SKM-1 treated with dmso at 0.1 percent for 144 hours (cell line): ENCODE results near the gene RPGRIP1L.
"Not testable (repeated sequence)": the region's sequence is repeated elsewhere in the genome, so short reads cannot be mapped to it uniquely, and the experiment has no call there.

ENCODE experiments used
- DNase-seq: peaks from one replicate; lab custom pipeline; 2025; ENCODE audit not compliant: unreplicated experiment; lab: John Stamatoyannopoulos, UW

The RPGRIP1L gene

DNA sequence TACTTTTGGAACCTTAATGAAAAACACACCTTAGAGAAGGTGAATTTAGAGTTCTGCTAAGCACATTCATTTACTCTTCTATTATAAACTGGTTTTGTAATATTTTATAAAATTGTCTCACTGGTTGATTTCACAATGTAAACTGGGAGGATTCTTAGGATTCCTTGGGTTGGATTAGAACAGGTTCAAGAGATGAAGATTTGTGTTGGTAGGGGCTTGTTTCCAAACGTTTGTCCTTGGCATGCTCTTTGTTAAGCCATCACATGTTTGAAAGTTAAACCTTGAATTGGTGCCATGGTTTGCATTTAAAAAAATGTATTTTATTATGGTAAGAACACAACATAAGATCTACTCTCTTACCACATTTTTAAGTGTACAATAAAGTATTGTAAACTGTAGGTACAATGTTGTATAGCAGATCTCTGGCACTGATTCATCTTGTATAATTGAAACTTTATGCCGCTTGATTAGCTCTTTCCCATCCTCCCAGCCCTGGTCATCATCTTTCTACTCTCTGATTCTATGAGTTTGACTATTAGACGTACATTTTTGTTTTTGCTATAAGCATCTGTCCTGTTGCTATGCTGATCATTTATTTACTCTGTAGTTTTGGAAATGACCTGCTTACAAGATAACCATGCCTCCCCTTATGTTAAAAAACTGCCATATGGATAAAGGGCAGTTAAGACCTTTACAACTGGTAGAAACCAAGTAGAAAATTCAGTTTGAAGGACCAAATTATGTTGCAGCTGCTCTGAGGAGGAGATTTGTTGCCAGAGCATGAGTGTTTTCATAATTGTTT is 9.9 kb upstream of the RPGRIP1L start:
- DNase-seq = no peak

DNA sequence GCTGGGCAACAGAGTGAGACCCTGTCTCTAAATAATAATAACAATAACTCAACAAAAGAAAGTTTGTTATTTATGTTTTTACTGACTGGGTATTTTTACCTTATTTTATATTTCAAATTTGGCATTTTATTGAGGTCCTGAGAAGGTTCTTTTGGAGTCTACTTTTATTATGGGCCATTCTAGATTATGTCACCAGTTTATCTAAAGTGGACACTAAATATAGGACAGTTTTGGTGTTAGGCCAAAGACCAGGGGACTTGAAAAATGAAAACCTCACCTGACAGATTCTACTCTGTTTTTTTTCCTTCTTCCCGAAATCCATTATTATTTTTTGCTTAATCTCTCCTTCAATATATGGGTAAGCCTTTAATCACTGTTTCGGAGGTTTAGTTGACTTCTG is 8.4 kb upstream of the RPGRIP1L start:
- no peak for DNase-seq

DNA sequence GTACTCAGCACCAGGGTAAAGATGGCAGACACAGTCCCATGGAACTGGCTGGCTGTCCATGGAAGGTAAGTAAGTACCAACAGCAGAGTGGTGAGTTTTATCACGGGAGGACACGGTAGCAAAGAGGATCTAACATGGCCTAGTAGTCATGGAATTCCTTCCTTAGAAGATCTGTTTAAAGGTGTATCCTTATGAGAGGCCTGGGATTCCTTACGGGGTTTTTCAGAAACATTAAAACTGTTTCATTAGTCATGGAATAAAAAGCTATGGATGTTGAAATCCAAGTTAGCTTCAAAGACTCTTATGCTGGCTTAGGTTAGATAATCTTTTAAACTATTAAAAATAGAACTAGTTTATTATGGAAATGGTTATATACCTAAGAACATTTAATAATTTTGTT is 7.7 kb upstream of the RPGRIP1L start:
- no peak for DNase-seq

DNA sequence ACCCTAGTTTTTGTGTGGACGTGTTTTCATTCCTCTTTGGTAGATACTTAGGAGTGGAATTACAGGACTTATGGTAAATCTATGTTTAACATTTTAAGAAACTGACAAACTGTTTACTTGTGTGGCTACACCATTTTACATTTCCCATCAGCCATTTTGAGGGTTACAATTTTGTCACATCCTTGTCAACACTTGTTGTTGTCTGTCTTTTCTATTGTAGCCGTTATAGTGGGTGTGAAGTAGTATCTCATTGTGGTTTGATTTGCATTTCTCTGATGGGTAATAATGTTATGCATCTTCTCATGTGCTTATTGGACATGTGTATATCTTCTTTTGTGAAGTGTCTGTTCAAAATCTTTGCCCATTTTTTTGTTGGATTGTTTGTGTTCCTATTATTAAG is 4.8 kb upstream of the RPGRIP1L start:
- no peak for DNase-seq

DNA sequence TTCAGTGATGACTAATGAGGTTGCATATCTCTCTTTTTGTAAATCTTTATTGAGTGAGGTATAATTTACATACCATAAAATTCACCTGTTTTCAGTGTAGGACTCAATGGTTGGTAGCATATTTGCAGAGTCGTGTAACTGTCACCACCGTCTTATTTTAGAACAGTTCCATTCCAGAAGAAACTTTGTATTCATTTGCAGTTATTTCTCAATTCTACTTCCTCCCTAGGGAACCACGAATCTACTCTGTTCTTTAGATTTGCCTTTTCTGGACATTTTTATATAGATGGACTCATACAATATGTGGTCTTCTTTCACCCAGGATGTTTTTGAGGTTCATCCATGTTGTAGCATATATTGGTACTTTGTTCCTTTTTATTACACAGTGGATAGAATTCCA is 4.0 kb upstream of the RPGRIP1L start:
- no peak for DNase-seq

DNA sequence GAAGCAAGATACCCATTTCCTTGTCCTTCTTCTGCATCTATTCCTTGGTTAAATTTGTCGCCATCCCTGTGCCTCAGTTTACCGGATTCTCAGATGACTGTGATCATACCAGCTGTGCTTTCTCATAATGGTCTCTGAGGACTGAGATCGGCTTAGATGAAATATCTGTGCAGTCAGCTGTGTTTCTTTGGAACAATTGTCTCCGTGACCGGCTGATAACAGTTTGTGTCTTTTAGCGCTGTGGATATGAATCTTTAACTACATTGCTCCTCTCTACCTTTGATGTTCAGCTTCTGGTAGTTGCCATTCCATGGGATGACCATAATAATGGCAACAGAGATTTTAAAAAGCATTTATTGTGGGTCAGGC is 770 bp upstream of the RPGRIP1L start:
- DNase-seq = no peak

DNA sequence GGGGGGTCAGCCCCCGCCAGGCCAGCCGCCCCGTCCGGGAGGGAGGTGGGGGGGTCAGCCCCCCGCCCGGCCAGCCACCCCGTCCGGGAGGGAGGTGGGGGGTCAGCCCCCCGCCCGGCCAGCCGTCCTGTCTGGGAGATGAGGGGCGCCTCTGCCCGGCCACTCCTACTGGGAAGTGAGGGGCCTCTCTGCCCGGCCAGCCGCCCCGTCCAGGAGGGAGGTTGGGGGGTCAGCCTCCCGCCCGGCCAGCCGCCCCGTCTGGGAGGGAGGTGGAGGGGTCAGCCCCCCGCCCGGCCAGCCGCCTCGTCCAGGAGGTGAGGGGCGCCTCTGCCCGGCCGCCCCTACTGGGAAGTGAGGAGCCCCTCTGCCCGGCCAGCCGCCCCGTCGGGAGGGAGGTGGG is 5.4 kb downstream of the RPGRIP1L start:
- not testable (repeated sequence) for DNase-seq

DNA sequence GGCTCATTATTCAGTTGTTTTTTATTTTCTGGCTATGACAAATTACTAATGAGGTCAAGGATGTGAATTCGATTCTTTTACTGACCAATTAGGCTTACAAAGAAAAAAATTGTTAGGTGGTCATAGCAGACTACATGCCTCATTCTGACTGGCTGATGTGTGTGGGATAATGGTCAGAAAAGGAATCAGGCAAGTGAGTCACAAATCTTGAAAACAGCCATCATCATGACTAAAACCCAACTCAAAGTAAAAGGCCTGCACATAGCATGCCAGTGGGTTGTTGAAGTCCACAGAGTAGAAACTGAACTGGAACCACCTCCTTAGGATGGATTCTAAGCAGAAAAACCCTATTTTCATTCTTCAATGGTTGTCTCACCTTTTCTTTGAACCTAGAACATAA is 8.6 kb downstream of the RPGRIP1L start:
- no peak for DNase-seq

DNA sequence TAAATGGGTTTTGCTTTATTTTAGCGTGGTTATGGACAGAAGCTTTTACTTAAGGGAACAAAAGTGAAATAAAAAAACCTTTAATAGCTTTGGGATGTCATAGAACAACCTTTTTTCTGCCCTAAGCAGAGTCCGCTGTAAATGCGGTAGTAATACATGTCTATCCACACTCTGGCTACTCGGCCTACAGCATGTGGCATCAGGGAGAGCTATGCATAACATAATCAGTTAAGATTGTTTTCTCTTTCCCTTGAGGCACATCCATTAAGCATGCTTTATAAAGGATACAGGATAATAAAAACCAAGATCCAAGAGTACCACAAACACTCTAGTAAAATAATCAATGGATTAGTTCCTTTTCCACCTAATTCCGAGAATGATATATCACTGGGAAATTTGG is 10.3 kb downstream of the RPGRIP1L start:
- no peak for DNase-seq

DNA sequence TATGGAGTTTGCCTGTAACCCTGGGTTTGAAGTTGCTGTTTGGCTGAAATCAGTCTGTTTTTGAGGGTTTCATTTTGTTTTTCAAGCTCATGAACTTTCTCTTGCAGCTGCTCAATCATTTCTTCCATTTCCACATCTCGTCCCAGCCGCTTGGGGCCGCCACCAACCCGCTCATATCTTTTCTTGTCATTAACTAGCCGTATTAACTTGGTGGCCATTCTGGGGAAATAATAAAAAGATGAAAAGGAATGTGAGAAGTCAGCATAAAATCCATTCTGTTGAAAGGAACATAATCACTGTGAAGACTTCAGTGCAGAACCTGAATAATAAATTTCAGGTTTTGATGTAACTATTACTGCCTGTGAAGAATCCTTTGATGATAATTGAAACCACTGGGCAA is 11.5 kb downstream of the RPGRIP1L start:
- DNase-seq = no peak

DNA sequence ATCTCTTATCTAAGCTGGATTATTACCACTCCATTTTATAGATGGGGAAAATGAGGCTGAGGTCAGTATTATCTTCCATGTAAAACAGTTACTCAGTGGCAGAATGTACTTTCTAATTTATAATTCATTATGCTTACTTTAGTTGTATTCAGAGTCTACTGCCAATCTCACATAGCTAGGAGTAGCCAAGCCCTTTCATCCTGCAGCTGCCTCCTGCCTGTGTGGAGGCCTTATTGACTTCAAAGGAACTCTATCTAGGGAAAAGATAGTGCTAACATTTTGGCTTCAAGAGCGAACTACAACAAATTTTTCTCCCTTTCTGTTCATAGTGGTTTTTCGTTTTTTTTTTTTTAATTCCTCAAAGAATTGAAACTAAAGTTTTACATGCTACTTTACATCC is 12.9 kb downstream of the RPGRIP1L start:
- no peak for DNase-seq

DNA sequence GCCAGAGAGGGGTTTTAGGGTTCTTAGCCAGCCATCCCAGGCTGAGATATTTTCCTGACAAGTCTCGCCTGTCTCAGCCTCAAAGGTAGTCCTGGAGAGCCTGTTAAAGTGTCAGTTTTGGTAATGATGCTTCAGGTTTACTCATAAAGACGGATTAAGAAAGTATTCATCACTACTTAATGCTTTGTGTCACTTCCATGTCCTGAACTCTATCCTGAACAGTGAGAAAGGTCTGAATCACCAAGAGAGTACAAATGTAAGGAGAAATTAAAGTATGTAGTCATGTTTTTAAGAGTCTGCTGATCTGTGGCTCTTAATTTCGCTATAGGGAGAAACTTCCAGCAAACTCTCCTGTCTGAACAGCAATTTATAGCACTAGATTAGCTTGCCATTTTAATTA is 14.0 kb downstream of the RPGRIP1L start:
- no peak for DNase-seq

DNA sequence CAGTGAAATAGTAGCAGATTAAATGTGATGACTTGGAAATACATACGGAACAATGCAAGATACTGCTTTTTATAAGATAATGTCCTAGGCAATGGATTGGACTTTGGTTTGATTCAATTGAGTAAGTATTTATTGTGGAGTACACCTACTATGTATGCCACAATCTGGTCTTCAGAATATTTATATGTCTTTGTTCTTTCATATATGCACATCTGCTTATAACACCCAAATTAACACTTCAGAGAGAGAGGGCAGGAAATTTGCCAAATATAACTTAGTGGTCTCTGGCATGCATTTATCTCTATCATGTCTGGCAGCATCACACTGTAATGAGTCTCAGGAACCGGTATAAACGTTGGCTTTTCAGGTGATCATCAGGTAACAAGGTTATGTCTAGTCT is 16.9 kb downstream of the RPGRIP1L start:
- DNase-seq = no peak

DNA sequence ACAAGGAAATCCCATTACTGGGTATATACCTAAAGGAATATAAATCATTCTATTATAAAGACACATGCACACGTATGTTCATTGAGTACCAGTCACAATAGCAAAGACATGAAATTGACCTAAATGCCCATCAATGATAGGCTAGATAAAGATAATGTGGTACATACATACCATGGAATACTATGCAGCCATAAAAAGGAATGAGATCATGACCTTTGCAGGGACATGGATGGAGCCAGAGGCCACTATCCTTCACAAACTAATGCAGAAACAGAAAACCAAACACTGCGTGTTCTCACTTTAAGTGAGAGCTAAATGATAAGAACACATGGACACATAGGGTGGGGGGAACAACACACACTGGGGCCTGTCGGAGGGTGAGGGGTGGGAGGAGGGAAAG is 18.3 kb downstream of the RPGRIP1L start:
- DNase-seq = not testable (repeated sequence)

DNA sequence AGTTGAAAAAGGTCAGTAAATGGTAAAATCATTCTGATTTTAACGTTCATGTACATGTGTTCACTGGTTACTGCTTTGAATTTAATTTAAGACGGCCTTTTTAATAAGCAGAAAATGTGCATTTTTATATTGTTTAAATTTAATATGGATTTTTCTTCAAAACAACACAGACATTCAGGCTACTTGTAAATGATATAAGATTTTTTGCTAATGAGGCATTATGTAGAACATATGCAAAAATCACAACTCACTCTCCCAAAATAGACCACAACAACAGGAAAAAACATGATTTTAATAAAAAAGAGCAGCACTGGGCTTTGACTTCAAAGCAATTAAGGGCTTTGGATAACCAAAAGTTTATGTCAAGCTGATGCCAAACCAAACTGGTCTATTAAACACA is 22.3 kb downstream of the RPGRIP1L start:
- no peak for DNase-seq

DNA sequence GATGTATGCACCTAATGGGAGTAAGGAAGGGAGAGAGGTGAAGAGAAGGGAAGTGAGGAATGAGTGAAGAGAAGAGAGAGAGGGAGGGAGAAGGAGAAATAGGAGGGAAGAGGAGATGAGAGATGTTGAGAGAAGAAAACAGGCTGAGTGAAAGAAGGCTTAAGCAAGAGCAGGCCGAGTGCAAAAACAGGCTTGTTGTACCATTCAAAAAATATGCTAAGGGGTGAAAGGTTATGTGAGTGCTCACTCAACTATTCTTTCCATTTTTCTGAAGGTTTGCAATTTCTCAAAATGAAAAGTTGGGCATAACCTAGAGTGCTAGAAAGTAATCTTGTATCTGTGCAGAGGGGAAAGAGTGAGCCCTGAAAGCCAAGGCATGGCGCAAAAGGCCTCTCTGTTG is 22.9 kb downstream of the RPGRIP1L start:
- no peak for DNase-seq

DNA sequence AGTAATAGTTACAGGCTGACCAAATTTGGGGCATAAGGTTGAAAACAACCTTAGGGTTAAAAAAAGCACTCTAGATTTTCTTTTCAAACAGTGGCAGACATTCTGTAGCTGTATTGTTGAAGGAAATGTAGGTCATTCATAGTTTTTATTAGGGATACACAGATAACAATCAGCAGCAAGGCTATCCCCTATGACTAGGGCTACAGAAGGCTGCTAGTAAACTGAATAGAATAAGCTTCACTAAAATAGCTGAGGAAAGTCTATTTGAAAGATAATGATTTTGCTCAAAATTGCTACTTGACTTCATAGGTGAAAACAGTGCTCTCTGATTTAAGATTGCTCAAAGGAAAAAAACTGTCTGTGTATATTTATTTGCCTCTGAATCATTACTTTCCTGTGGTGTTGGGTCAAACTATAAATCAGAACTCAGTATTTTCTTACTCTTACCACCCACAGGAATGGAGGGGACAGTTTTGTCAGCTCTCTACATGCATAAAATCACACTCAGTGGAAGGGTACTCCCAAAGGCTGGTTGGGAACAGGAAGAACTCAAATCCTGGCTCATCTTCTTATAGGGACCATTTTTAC is 24.8 kb downstream of the RPGRIP1L start:
- no peak for DNase-seq

DNA sequence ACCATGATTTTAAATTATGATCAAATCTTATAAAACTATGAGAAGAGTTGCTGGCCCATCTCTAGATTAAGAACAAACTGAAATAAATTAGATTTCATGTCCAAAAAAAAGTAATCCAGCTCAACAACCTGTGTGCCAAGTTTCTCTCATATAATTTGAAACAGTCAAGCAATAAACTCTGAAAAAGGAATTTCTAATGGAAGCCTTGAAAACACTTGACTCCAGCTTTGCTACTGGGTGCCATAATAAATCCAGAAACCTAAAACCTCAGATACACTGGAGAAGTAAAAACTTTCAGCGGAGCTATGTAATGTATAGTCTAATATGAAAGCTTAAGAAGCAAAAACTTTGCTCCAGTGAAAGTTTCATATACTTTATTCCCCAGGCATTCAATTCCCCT is 25.5 kb downstream of the RPGRIP1L start:
- DNase-seq = no peak

DNA sequence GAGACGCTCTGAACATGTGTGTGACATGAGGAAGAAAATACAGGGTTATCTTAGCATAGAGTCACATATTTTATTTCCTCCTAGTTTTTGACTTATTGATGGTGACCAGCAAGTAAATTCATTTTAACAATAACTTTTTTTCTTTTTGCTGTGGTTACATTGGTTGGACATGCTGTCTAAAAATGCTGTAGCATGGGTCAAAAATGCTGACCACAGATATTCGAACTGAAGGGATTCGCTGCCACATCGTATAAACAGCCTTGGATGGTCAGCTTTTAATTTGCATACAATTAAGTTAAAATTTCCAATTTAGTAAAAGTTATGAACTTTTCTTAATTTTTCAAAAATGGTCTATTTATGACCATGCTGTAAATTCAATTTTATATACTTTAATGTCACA is 30.5 kb downstream of the RPGRIP1L start:
- no peak for DNase-seq

DNA sequence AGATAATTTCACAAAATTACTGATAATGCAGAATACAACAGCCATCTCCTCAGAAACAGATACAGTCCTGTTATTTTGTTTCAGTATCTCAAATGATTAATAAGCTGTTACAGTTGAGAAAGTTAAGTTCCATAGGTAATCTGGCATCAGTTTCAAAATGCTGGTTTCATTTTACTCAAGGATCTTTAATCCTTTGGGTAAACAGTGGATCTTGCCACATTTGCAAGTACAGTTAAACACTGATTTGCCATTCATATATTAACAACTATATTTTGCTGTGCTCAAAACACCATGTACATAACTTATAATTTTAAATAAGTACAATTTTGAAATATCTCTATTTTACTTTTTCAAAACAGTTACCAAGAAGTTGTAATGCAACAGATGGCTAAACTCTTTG is 31.2 kb downstream of the RPGRIP1L start:
- no peak for DNase-seq

DNA sequence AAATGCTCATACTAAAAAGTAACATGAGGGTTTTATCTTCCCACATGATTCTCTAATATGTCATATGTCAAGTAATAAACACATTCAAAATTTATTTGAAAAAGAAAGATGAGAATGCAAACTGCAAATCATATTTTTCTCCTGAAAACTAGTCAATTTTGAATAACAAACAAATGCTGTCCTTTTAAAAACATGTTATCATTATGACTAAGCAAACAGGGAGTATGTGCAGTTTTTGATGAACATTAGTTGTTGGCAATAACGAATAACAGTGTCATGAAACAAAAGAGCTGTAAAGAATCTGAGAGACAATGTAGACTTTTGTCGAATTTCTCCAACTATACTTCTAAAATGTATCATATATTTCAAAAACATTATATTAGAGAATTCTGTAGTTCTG is 34.8 kb downstream of the RPGRIP1L start:
- no peak for DNase-seq

DNA sequence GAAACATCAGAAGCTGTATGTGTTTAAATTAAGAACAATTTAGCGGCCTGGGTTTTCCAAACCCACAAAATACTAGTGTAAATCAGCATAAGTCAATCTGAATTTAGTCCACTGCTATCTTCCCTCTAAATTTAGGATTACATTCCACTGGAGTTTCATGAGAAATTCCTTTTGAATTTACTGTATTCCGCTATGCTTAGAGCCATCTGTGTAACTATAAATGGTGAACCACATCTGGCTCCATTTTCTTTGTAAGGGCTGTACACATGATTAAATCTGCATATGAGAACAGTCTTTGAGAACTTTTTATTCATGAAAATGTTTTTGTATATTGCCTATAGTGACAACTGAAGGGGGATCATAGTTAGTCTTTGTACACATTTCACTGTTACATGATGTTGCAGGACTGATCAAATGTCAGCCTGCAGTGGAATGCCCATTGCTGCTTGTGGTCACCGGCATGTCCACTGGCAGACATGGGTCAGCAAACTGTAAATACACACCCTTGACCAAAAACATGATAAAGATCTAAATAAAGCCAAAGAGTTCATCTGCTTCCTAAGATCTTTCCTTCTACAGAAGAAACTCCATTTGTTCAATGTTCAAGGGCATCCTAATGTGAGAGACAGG is 36.8 kb downstream of the RPGRIP1L start:
- DNase-seq = no peak
